ENCODE data around the gene ZNF324B.
"Not testable (repeated sequence)": the region's sequence is repeated elsewhere in the genome, so short reads cannot be mapped to it uniquely, and the experiment has no call there.

ZNF324B gene

DNA sequence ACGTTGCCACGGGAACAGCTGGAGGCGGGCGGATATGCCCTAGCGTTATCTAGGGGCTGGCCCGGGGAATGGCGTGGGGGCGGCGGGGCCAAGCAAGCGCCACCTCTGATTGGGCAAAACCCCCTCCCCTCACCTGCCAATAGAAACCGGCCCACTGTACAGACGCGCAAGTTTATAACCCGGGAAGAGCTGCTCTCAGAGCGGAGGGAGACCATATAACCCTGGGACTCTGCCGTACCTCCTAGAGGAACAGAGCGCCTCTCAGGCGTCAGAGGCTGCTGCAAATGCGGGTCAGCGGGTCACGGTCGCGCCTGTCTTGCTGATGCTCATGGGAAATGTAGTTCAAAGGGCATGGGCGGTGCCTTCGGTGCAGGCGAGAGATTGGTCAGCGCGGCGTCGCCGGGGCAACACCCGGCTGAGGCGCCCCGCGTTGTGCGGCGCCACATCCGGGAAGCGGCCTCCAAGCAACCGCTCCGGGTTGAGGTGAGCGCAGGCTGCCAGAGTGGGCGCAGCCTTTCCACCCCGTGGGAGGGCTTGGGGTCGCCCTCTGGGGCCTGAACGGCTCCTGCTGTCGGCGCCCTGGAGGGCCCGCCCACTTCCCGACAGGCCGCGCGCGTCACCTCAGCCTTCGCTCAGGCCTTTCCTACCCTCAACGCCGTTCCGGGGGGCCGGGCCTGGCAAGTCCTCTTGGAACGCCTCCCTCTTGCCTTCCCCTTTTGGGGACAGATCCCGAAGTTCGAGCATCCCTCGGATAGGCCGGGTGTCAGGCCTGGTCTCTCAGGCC, 24.5 kb downstream of the ZNF324B start, which contains the start of gene ZNF446:
ZNF446 (plus strand) TSS at position 639 of the 784 bp plus-strand sequence. CDS start 867 bp downstream, outside the sequence.
- Histone ChIP-seq H3K27me3 (ENCODE audit: control insufficient read depth, insufficient read depth, low read length) (no peaks in the 10 kb centered on the region), H3K4me2 (ENCODE audit: low read length) (peak within 1 kb of the TSS; percentile 90), H3K9me3 (replicated peaks; ENCODE audit: low read length) (no peaks in the 10 kb centered on the region), H3K9ac (ENCODE audit: low read depth, low read length) (peak within 1 kb of the TSS; percentile 81), H3K4me1 (ENCODE audit: control insufficient read depth, insufficient read depth, low read length) (peaks cover 19% of the 10 kb centered on the region), H3K36me3 (ENCODE audit: insufficient read depth, low read length) (peaks cover 31% of the 10 kb centered on the region), H3K4me3 (ENCODE audit: low read length) (peak within 1 kb of the TSS; percentile 78)

DNA sequence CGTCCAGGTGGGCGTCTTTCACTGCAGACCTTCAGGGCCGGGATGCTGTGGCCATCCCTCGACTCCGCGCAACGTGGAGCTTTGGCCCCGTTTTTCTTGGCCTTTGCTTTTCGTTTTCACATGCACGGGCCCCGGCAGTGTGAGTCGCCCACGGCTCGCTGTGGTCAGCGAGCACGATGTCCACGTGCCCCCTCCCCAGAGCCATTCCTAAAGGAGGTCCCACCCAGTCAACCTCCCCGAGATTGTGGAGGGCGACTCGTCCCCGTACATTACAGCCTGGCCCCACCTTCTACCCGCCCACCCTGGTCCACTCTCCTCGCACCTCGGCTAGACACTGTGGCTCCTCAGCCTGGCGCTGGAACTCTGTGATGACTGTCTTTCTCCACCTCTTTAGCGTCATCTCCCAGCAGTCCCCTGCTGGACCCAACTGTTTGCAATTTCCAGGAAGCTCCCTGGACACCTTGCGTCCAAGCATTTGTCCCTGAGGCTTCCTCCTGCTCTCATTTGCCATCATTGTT, 25.1 kb downstream of the ZNF324B start:
- peak overlapping the region; percentile 78 for H3K4me3 ChIP-seq (ENCODE audit: low read length)
- H3K9ac ChIP-seq (ENCODE audit: low read depth, low read length), result peak overlapping the region; percentile 81
- H3K4me1 ChIP-seq (ENCODE audit: control insufficient read depth, insufficient read depth, low read length), result peaks cover 19% of the 10 kb centered on the region
- peaks cover 34% of the 10 kb centered on the region for H3K36me3 ChIP-seq (ENCODE audit: insufficient read depth, low read length)
- peak overlapping the region; percentile 90 for H3K4me2 ChIP-seq (ENCODE audit: low read length)
- H3K9me3 ChIP-seq (replicated peaks; ENCODE audit: low read length), result no peaks in the 10 kb centered on the region
- no peaks in the 10 kb centered on the region for H3K27me3 ChIP-seq (ENCODE audit: control insufficient read depth, insufficient read depth, low read length)

DNA sequence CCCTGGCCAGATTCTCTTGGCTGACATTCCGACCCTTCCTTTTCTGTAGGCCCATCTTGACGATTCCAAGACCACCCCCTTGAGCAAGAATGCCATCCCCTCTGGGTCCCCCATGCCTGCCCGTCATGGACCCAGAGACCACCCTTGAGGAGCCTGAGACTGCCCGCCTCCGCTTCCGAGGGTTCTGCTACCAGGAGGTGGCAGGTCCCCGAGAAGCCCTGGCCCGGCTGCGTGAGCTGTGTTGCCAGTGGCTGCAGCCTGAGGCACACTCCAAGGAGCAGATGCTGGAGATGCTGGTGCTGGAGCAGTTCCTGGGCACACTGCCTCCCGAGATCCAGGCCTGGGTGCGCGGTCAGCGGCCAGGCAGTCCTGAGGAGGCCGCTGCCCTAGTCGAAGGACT, 25.7 kb downstream of the ZNF324B start:
- Histone ChIP-seq H3K4me3 (ENCODE audit: low read length) (peak overlapping the region; percentile 78), H3K4me1 (ENCODE audit: control insufficient read depth, insufficient read depth, low read length) (peaks cover 19% of the 10 kb centered on the region), H3K9ac (ENCODE audit: low read depth, low read length) (peak overlapping the region; percentile 81), H3K4me2 (ENCODE audit: low read length) (peak overlapping the region; percentile 90), H3K9me3 (replicated peaks; ENCODE audit: low read length) (no peaks in the 10 kb centered on the region), H3K27me3 (ENCODE audit: control insufficient read depth, insufficient read depth, low read length) (no peaks in the 10 kb centered on the region), H3K36me3 (ENCODE audit: insufficient read depth, low read length) (peaks cover 28% of the 10 kb centered on the region)

DNA sequence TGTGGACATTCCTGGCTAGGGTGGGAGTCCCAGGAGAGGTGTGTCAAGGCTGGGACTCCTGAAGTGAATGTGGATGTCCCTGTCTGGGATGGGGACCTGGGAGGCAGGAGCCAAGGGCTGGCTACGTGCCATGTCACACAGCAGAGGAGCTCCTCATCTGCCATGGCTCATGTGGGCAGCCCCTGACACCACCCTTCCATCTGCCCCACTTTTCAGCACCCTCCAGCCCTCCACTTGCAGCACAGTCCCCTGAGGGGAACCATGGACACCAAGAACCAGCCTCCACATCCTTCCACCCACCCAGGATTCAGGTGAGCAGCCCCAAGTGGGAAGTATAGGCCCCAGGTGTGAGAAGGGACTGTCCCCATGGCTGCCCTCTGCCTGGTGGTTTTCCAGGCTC, 26.4 kb downstream of the ZNF324B start:
- Histone ChIP-seq H3K4me2 (ENCODE audit: low read length) (no peak overlapping the region), H3K4me1 (ENCODE audit: control insufficient read depth, insufficient read depth, low read length) (peaks cover 19% of the 10 kb centered on the region), H3K9me3 (replicated peaks; ENCODE audit: low read length) (no peaks in the 10 kb centered on the region), H3K36me3 (ENCODE audit: insufficient read depth, low read length) (peaks cover 21% of the 10 kb centered on the region), H3K9ac (ENCODE audit: low read depth, low read length) (no peak overlapping the region), H3K27me3 (ENCODE audit: control insufficient read depth, insufficient read depth, low read length) (no peaks in the 10 kb centered on the region), H3K4me3 (ENCODE audit: low read length) (no peak overlapping the region)

DNA sequence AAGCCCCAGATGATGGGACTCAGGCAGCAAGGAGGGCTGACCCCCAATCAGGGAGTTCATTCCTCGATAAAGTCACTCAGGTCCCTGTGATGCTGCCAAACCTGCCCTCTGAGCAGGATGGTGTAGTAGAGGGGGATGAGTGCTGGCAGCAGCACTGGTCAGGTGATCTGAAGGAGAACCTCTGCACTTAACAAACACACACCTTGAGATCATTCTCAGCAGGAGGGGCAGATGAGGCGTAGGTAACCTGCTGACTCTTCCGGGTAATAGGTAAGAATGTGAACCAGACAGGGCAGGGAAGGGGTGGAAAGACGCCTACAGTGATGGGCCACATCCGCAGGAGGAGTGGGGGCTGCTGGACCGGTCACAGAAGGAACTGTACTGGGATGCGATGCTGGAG, 27.9 kb downstream of the ZNF324B start:
- Histone ChIP-seq H3K9ac (ENCODE audit: low read depth, low read length) (no peak overlapping the region), H3K4me1 (ENCODE audit: control insufficient read depth, insufficient read depth, low read length) (peaks cover 19% of the 10 kb centered on the region), H3K4me3 (ENCODE audit: low read length) (no peak overlapping the region)

DNA sequence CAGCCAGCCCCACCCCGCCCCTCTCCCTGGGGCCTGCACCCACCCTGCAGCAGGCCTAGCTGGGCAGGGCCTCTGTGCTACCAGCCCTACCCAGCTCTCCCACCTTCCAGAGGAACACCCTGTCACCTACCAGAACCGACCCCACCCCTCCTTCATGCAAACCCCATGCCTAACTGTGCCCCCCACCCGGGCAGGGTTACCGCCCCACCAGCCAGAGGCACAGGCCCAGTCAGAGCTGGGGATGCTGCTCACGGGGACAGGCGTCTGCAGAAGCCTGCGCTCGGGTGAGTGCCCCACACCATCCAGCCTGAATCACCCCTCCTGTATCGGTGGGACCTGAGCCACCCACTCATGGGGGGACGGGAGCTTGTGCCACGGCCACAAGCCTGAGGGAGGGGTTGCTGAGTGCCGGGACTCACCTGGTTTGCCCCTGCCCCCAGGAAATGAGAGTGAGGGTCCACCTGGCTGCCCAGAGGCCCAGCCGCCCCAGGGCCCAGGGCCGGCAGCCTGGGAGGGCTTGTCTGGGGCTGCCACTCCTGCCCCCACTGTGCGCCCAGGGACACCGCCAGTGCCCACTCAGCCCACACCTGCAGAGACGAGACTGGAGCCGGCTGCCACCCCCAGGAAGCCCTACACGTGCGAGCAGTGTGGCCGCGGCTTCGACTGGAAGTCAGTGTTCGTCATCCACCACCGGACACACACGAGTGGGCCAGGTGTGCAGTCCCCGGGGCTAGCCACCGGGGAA, 28.5 kb downstream of the ZNF324B start:
- no peaks in the 10 kb centered on the region for H3K9me3 ChIP-seq (replicated peaks; ENCODE audit: low read length)
- no peak overlapping the region for H3K4me2 ChIP-seq (ENCODE audit: low read length)
- peaks cover 12% of the 10 kb centered on the region for H3K36me3 ChIP-seq (ENCODE audit: insufficient read depth, low read length)
- H3K27me3 ChIP-seq (ENCODE audit: control insufficient read depth, insufficient read depth, low read length), result no peaks in the 10 kb centered on the region
- H3K4me3 ChIP-seq (ENCODE audit: low read length), result no peak overlapping the region
- H3K4me1 ChIP-seq (ENCODE audit: control insufficient read depth, insufficient read depth, low read length), result peaks cover 16% of the 10 kb centered on the region
- H3K9ac ChIP-seq (ENCODE audit: low read depth, low read length), result no peak overlapping the region

More for the DNA sequence above, 27.9 kb downstream of the ZNF324B start:
- Histone ChIP-seq H3K36me3 (ENCODE audit: insufficient read depth, low read length) (peaks cover 12% of the 10 kb centered on the region), H3K9me3 (replicated peaks; ENCODE audit: low read length) (no peaks in the 10 kb centered on the region), H3K4me2 (ENCODE audit: low read length) (no peak overlapping the region), H3K27me3 (ENCODE audit: control insufficient read depth, insufficient read depth, low read length) (no peaks in the 10 kb centered on the region)

DNA sequence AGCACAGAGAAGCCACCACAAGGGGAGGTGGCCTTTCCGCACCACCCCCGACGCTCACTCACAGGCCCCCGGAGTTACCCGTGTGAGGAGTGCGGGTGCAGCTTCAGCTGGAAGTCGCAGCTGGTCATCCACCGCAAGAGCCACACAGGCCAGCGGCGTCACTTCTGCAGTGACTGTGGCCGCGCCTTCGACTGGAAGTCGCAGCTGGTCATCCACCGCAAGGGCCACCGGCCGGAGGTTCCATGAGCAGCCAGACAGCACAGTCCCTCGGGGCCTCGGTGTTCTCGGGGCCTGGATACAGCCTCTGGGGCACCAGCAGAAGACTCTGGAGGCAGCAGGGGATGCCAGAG, 29.0 kb downstream of the ZNF324B start:
- H3K36me3 ChIP-seq (ENCODE audit: insufficient read depth, low read length), result peaks cover 12% of the 10 kb centered on the region
- peaks cover 10% of the 10 kb centered on the region for H3K4me1 ChIP-seq (ENCODE audit: control insufficient read depth, insufficient read depth, low read length)
- no peaks in the 10 kb centered on the region for H3K9me3 ChIP-seq (replicated peaks; ENCODE audit: low read length)
- H3K27me3 ChIP-seq (ENCODE audit: control insufficient read depth, insufficient read depth, low read length), result no peaks in the 10 kb centered on the region
- no peak overlapping the region for H3K4me2 ChIP-seq (ENCODE audit: low read length)
- no peak overlapping the region for H3K9ac ChIP-seq (ENCODE audit: low read depth, low read length)
- no peak overlapping the region for H3K4me3 ChIP-seq (ENCODE audit: low read length)

DNA sequence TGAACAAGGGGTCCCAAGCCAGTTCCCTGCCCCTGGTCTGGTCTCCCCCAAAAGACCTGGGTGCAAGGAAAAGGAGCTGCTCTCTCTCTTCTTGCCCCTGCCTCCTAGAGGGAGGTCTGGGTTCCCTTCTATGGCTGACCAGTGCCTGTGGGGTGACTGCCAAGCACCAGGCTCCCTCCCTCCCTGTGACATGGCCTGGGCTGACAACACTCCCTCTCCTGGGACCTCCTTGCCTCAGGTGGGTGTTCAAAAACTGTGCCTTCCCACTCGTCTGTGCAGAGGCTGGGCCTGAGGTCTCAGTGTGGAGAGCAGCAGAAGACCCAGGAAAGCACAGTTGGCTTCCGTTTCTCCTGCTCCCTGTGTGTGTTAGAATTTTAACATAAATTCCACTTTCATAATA, 29.4 kb downstream of the ZNF324B start:
- Histone ChIP-seq H3K36me3 (ENCODE audit: insufficient read depth, low read length) (peaks cover 12% of the 10 kb centered on the region), H3K9me3 (replicated peaks; ENCODE audit: low read length) (no peaks in the 10 kb centered on the region), H3K4me1 (ENCODE audit: control insufficient read depth, insufficient read depth, low read length) (peaks cover 10% of the 10 kb centered on the region), H3K4me2 (ENCODE audit: low read length) (no peak overlapping the region), H3K9ac (ENCODE audit: low read depth, low read length) (no peak overlapping the region), H3K4me3 (ENCODE audit: low read length) (no peak overlapping the region), H3K27me3 (ENCODE audit: control insufficient read depth, insufficient read depth, low read length) (no peaks in the 10 kb centered on the region)

DNA sequence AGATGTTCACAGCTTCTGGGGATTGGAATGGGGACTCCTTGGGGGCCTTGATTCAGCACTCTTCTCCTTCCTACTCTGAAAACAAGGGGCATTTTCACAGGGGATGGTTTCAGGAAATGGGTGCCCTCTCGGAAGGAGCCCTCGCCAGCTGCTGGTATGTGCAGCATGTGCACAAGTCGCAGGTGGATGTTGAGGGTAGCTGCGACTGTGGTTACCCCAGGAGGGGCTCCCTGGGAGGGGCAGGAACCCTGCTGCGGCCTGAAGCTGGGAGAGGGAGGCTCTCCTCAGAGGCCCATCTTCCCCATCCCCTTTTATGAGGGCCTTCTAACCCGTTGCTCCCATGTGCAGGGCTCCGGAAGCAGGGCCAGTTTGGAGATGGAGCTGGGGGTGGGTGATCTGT, 30.9 kb downstream of the ZNF324B start:
- Histone ChIP-seq H3K4me3 (ENCODE audit: low read length) (no peak overlapping the region), H3K27me3 (ENCODE audit: control insufficient read depth, insufficient read depth, low read length) (no peaks in the 10 kb centered on the region), H3K36me3 (ENCODE audit: insufficient read depth, low read length) (peaks cover 12% of the 10 kb centered on the region), H3K4me2 (ENCODE audit: low read length) (no peak overlapping the region), H3K4me1 (ENCODE audit: control insufficient read depth, insufficient read depth, low read length) (no peaks in the 10 kb centered on the region), H3K9ac (ENCODE audit: low read depth, low read length) (no peak overlapping the region), H3K9me3 (replicated peaks; ENCODE audit: low read length) (no peaks in the 10 kb centered on the region)

DNA sequence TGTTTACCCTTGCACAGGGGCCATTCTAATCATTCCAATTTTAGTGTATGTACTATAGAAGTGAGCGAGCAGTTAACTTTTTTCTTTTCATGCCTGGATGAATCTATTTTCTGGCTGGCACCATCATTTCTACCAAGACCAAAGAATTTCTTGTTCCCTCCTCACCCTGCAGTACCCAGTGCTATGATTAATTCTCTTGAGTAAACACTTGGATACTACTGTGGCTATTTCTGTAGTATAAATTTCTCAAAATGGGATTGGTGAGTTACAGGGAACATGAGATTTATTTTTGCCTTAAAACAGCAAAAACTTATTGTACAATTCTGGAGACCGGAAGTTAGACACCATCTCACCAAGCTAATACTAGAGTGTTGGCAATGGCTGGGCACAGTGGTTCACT, 32.4 kb downstream of the ZNF324B start:
- H3K36me3 ChIP-seq (ENCODE audit: insufficient read depth, low read length), result peaks cover 9% of the 10 kb centered on the region
- H3K4me3 ChIP-seq (ENCODE audit: low read length), result no peak overlapping the region
- H3K9ac ChIP-seq (ENCODE audit: low read depth, low read length), result no peak overlapping the region
- no peaks in the 10 kb centered on the region for H3K4me1 ChIP-seq (ENCODE audit: control insufficient read depth, insufficient read depth, low read length)
- no peaks in the 10 kb centered on the region for H3K9me3 ChIP-seq (replicated peaks; ENCODE audit: low read length)
- H3K27me3 ChIP-seq (ENCODE audit: control insufficient read depth, insufficient read depth, low read length), result no peaks in the 10 kb centered on the region
- no peak overlapping the region for H3K4me2 ChIP-seq (ENCODE audit: low read length)

DNA sequence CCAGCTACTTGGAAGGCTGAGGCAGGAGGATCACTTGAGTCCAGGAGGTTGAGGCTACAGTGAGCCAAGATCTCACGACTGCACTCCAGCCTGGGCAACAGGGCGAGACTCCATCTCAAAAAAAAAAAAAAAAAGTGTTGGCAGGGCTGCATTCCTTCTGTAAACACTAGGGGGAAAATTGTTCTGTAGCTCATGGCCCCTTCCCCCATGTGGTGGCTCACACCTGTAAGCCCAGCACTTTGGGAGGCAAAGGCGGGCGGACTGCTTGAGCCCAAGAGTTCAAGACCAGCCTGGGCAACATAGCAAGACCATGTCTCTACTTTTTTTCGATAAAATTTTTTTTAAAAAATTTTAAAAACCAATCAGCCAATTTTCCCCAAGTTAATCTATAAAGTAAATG, 32.9 kb downstream of the ZNF324B start:
- not testable (repeated sequence) for H3K27me3 ChIP-seq (ENCODE audit: control insufficient read depth, insufficient read depth, low read length); H3K4me3 ChIP-seq (ENCODE audit: low read length); H3K9me3 ChIP-seq (replicated peaks; ENCODE audit: low read length); H3K9ac ChIP-seq (ENCODE audit: low read depth, low read length); H3K4me1 ChIP-seq (ENCODE audit: control insufficient read depth, insufficient read depth, low read length); H3K36me3 ChIP-seq (ENCODE audit: insufficient read depth, low read length); H3K4me2 ChIP-seq (ENCODE audit: low read length)
